Endothelial cell (in vitro differentiated cells): ENCODE measurements around the gene CHST11. TPM values are rescaled to one million over a fixed set of nuclear protein-coding genes. Genes with fewer than 3 reads are reported as not detected.

Experiments
- DNase-seq: peaks from one replicate; pipeline ENCODE4 v3.0.0; 2021; ENCODE audit warnings: low spot score
- H3K27ac Mint-ChIP-seq: one replicate; pipeline ENCODE4 v1.8.0; 2021; ENCODE audit warnings: mixed read lengths, inconsistent platforms; ENCODE audit not compliant: unreplicated experiment
- H3K27me3 Mint-ChIP-seq: one replicate; pipeline ENCODE4 v1.8.0; 2021; ENCODE audit warnings: mild to moderate bottlenecking, moderate library complexity, mixed read lengths, inconsistent platforms; ENCODE audit not compliant: unreplicated experiment
- H3K36me3 Mint-ChIP-seq: one replicate; pipeline ENCODE4 v1.8.0; 2021; ENCODE audit warnings: mild to moderate bottlenecking, low read depth, mixed read lengths, inconsistent platforms; ENCODE audit not compliant: unreplicated experiment
- H3K4me1 Mint-ChIP-seq: one replicate; pipeline ENCODE4 v1.8.0; 2021; ENCODE audit warnings: mild to moderate bottlenecking, mixed read lengths, inconsistent platforms; ENCODE audit not compliant: unreplicated experiment
- H3K4me3 Mint-ChIP-seq: one replicate; pipeline ENCODE4 v1.8.0; 2021; ENCODE audit warnings: mild to moderate bottlenecking, mixed read lengths, inconsistent platforms; ENCODE audit not compliant: unreplicated experiment
- H3K9me3 Mint-ChIP-seq: one replicate; pipeline ENCODE4 v1.8.0; 2021; ENCODE audit warnings: mixed read lengths, inconsistent platforms; ENCODE audit not compliant: unreplicated experiment
- total RNA-seq: library from RNA; stranded (reverse); fragmentation: NEBNext Ultra II Directional; extraction: Animal tissue kit (Norgen Biotek cat#: 25700); gene quantifications from one replicate; pipeline ENCODE4 v1.2.1, GENCODE V29; 2021; ENCODE audit not compliant: unreplicated experiment
- TF ChIP-seq, protein P1 (sequence below): fragments of 200-600 bp; sonication (generic); IDR thresholded peaks from one replicate; pipeline ENCODE4 v1.5.0; 2021; ENCODE audit warnings: antibody characterized with exemption; ENCODE audit not compliant: unreplicated experiment

CHST11 gene
- total RNA-seq, 1 donor from 2014 or later: 11.8 TPM

DNA sequence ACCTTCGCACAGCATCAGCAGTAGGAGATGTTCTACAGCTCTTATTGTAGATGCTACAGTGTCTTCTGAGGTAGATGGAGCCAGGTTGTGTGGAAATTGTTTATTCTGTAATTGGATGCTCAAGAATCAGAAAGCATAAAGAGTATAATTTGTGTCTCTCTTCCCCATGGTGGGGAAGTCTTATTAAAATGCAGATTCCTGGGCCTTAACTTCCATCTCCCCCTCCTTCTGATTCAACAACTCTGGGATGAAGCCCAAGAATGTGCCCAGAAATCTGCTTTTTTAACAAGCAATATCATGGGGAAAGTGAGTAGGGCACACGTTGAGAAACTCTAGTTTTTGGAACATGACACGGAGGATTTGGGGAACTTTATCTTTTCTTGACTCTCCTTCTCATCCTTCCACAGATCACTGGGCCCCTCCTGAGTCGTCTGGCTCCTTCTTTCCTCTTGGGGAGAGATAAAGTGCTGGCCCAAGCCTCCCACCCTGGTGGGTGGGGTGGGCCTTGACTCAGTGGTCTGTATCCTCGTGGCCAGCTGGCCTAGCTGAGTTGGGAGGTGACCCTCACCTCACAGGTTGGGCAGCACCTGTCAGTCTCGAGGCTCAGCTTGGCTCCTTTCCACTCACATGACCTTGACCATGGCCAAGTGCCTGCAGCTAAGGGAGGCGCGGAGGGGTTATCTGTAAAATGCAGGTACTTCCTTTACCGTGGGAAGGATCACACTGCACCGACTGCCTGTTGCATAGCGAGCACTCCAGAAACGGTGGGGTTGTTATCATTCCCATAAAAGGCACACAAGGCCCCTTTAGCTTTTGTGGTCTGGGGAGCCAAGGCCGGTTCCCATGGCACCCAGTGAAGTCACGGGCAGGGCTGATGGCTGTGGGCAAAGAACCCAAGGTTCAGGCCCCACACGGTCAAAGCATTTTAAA lies 141.9 kb downstream of the CHST11 start:
- TF ChIP-seq, protein P1, sequence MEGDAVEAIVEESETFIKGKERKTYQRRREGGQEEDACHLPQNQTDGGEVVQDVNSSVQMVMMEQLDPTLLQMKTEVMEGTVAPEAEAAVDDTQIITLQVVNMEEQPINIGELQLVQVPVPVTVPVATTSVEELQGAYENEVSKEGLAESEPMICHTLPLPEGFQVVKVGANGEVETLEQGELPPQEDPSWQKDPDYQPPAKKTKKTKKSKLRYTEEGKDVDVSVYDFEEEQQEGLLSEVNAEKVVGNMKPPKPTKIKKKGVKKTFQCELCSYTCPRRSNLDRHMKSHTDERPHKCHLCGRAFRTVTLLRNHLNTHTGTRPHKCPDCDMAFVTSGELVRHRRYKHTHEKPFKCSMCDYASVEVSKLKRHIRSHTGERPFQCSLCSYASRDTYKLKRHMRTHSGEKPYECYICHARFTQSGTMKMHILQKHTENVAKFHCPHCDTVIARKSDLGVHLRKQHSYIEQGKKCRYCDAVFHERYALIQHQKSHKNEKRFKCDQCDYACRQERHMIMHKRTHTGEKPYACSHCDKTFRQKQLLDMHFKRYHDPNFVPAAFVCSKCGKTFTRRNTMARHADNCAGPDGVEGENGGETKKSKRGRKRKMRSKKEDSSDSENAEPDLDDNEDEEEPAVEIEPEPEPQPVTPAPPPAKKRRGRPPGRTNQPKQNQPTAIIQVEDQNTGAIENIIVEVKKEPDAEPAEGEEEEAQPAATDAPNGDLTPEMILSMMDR: no peak
- Mint-ChIP-seq H3K36me3 (no peaks in the 10 kb centered on the region), H3K9me3 (no peaks in the 10 kb centered on the region), H3K4me1 (peaks cover 15% of the 10 kb centered on the region), H3K27me3 (peaks cover 7% of the 10 kb centered on the region), H3K27ac (no peak overlapping the region), H3K4me3 (no peak overlapping the region)
- no peak for DNase-seq

DNA sequence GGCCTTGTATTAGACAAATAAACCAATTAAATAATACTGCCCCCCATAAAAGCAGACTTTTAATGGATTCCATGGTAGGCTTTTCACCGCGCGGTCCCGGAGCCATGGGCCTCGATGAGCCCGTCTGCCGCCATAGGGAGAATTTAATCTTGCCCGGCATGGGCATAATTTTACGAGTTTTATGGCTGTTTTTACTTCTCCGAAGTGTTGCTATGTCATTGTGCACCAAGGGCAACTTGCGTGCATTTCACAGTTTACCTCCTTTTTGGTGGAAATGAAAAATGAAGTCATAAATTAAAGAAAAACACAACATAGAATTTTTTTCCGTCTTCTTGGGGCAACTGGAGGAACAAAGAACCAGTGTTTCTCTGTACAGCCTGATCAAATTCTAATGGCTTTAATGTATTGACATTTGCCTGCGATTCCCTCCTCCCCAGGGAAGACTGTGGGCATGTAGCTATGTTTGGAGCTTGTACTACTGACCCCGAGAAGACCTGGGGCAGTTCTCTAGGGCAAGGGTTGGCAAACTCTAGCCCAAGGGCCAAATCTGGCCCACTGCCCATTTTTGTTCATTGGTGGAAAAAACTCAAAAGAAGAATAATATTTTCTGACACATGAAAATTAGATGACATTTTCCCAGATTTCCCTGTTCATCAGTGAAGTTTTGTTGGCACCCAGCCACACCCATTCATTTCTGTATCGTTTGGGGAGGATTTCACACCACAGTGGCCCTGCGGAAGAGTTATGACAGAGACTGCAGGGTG lies 142.7 kb downstream of the CHST11 start:
- TF ChIP-seq, protein P1: no peak
- Mint-ChIP-seq H3K9me3 (no peaks in the 10 kb centered on the region), H3K27me3 (peaks cover 5% of the 10 kb centered on the region), H3K4me3 (no peak overlapping the region), H3K4me1 (peaks cover 24% of the 10 kb centered on the region), H3K27ac (no peak overlapping the region), H3K36me3 (no peaks in the 10 kb centered on the region)
- no peak for DNase-seq

DNA sequence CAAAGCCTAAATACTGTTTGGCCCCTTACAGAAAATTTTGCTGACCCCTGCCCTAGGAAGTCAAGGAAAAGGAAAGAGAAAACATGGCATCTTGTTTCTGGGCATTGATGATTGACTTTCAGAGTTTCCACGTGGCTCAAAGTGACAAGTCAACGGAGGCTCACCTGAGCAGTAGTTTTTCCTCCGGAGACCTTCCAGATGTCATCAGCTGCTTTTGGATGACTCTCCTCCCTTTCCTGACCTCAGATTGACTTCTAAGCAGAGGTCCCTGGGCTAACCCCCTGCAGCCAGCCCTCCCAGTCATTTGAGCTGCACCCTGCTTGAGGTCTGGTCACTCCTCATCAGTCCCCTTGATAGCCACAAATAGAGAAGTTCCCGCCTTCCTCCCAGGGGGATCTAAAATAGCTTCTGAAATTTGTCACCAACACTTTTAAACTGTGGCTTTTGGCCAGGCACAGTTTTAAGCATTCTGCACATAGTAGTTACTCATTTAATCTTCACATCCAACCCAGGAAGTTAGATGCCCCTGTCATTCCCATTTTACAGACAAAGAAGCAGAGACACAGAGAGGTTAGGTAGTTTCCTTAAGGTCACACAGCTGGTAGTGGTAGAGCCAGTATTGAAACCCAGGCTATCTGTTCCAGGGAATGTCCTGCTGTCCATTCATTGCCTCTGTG lies 143.4 kb downstream of the CHST11 start:
- Mint-ChIP-seq H3K4me3 (no peak overlapping the region), H3K36me3 (no peaks in the 10 kb centered on the region), H3K27me3 (peaks cover 6% of the 10 kb centered on the region), H3K27ac (no peak overlapping the region), H3K4me1 (peaks cover 26% of the 10 kb centered on the region), H3K9me3 (no peaks in the 10 kb centered on the region)
- no peak for DNase-seq
- TF ChIP-seq, protein P1: no peak

DNA sequence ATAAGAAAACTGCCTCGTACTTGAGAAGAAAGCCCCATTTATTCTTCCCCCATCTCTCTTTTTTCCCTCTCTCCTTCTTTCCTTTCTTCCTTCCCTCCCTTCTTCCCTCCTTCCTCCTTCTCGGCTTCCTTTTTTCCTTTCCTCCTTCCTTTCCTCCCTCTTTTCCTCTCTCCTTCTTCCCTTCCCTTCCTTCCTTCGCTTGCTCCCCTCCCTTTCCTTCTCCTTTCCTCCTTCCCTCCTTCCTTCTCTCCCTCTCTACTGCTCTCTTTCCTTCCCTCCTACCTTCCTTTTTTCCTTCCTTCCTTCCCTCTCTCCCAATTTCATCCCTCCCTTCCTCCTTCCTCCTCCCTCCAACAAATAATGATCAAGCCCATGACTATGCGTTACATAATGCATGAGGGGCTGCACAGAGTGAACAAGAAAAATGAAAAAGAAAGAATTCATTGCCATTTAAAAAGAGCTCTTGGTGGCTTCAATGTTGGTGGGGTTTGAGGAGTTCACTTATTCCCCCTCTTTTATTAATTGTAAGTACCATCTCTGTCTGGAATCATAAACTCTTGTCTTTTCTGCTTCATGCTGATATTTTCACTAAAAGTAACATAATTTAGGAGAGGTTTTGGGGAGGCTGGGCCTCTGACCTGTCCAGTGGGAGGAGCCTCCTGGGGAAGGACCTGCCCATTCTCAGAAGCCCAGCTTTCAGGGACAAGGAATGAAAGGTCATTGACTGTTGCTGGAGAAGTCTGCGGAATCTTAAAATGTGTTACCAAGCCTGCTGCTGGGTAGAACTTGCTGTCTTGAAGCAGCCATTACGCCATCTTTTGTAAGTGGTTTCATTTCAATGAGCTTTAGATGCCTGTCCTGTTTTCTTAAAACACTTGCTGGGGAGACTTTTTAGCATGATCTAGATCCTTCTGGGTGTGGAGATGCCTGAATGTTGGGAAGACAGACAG lies 144.3 kb downstream of the CHST11 start:
- Mint-ChIP-seq H3K4me1 (peaks cover 32% of the 10 kb centered on the region), H3K27me3 (peaks cover 4% of the 10 kb centered on the region), H3K36me3 (no peaks in the 10 kb centered on the region), H3K9me3 (no peaks in the 10 kb centered on the region), H3K4me3 (no peak overlapping the region), H3K27ac (no peak overlapping the region)
- TF ChIP-seq, protein P1: no peak
- no peak for DNase-seq
